Measurements from ENCODE around the gene LRP10.

DNA sequence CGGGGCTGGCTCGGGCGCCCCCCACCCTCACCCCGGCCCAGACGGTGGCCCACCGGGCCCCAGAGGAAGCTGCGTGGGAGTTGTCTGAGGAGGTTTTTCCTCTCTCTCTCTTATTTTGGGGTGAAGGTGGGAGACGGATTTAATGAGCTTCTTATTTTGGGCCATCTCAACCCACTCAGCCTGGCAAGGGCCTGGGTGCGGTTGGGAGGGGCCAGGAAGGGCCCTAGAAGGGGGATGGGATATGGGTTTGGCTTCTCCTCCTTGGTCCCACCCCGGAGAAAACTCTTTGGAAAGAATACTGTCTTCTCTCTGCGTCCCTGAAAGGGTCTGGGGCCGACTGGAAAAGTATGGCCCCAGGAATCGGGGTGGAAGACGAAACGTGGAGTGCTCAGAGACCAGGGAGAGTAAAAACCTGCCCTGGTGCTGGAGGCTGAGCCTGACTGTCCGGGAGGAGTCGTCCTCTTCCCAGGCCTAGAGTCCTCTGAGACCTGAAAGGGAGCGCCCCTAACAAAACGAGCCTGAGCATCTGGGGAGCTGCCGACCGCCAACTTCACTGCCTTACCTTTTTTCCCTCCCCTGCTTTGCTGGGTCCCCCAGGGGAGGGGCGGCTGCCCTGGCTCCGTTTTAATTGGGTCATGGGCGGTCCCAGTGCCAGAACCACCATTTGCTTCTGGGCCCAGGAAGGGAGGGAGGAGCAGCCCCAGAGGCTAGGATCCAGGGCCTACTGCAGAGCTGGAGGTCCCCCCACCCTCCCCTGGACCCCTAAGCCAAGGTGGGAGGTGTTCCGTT lies 33.6 kb upstream of the LRP10 start:
- TF ChIP-seq EZH2phosphoT487 (IDR thresholded peaks at IDR 0.05; ENCODE audit: insufficient read depth, low read depth) (no peak), EZH2 (IDR thresholded peaks at IDR 0.05; ENCODE audit: insufficient read depth, poor library complexity, severe bottlenecking) (no peak)
